ENCODE measurements around the gene KCNK16.

- TF ChIP-seq POLR2A (IDR thresholded peaks at IDR 0.05) = no peak
- no peak for TF ChIP-seq POLR2AphosphoS5 (IDR thresholded peaks at IDR 0.05)
- no peak for TF ChIP-seq CTCF (IDR thresholded peaks at IDR 0.05)
These were observed 18.9 kb upstream of the KCNK16 start for GRCh38 chr6:39341352-39341751.
